GM21367 (cell line): Measurements from ENCODE around the gene AGL.
A peak's percentile ranks its signal among the peaks of the same experiment; 100 is the strongest.
"Not testable (repeated sequence)": the region's sequence is repeated elsewhere in the genome, so short reads cannot be mapped to it uniquely, and the experiment has no call there.

Experiments
- ATAC-seq: cut with Tn5 transposase; IDR thresholded peaks from one replicate; pipeline ENCODE4 v1.9.1; 2021; ENCODE audit not compliant: unreplicated experiment

The AGL gene

DNA sequence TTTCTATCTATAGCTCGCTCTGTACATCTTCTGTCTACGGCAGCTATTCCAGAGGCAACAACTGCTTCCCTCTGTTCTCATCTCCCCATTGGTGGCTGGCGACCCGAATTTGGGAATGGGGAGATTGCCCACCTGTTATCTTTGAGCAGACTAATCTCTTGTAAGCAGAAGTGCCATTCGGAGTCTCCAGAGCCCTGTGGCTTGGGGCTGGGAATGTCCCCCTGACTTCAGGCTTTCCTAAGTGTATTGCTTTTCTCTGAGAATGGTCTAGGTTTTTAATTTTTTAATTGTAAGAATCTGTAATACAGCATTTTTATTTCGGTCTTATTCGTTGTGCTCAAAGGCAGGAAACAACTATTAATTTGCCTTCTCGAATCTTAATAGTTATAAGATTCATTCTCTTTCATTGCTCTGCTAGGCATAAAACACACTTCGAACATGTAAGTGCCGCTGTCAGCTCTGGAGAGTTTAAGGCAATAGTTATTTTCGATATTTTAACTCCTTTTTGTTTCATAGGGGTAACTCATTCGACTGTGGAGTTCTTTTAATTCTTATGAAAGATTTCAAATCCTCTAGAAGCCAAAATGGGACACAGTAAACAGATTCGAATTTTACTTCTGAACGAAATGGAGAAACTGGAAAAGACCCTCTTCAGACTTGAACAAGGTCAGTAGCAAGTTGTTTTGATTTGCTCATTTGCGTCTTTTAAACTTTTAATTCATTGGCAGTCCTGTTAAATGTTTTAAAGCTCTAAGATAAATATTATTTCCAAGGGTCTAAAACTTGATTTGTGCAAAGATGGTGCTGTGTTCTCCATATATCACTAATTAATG lies 514 bp downstream of the AGL start:
- peak; percentile 15 for ATAC-seq

GRCh38 chr1:99851850-99852454 lies 1.8 kb downstream of the AGL start:
- ATAC-seq = no peak

GRCh38 chr1:99852648-99853047 lies 2.5 kb downstream of the AGL start:
- ATAC-seq = no peak

- no peak for ATAC-seq
These were observed 5.8 kb downstream of the AGL start for GRCh38 chr1:99855914-99856450.

- ATAC-seq = not testable (repeated sequence)
These were observed 6.9 kb downstream of the AGL start for GRCh38 chr1:99857041-99857440.

- ATAC-seq = no peak
These were observed 8.1 kb downstream of the AGL start for GRCh38 chr1:99858286-99858685.

DNA sequence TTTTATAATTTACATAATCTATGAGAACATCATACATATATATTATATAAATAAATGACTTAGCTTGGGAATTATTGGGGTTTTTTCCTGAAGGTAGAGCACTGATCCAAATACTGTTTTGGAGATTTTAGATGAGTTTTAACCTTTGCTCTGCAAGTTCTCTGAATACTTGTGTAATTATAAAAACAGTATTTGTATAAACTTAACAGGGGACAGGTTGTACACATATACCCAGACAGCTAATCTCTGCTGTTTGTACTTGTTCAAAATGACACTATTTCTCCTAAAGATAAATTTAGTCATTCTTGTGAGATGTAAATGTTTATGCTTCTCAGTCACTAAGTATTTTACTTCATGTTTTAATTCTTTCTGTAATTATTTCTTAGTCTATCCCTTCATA lies 8.7 kb downstream of the AGL start:
- ATAC-seq = no peak

GRCh38 chr1:99860703-99861102 lies 10.5 kb downstream of the AGL start:
- no peak for ATAC-seq

- ATAC-seq = no peak
These were observed 17.5 kb downstream of the AGL start for GRCh38 chr1:99867682-99868081.

GRCh38 chr1:99869304-99869703 lies 19.1 kb downstream of the AGL start:
- ATAC-seq = no peak

DNA sequence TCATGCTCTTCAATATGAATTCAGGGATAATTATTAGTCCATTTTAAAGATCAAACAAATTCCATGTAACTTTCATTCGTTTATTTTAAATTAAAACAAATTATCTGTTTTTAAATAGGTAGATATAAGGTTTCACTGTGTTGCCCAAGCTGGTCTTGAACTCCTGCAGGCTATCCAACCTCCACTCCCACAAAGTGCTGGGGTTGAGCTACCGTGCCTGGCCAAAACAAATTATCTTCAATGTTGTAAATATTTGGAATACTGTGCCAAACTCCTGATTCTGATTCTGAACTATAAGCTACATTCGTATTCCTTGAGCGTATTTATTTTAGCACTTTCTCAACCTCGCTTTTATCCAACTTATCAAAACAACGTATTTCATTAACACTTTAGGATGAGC lies 19.6 kb downstream of the AGL start:
- no peak for ATAC-seq

DNA sequence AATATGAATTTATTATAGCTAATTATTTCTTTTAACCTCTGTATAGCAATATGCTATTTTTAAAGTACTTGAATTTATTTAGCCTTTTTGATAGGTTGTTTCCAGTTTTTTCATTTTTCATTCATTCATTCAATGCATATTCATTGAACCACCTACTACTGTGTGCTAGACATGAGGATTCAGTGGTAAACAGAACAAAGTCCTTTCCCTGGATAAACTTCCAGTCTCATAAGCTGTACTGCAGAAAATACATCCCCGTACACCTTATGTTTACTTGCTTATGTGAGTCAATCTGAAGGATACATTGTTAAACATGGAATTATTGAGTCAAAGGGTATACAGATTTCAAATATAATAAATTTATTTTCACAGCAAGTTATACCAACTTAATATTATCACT lies 21.9 kb downstream of the AGL start:
- no peak for ATAC-seq

DNA sequence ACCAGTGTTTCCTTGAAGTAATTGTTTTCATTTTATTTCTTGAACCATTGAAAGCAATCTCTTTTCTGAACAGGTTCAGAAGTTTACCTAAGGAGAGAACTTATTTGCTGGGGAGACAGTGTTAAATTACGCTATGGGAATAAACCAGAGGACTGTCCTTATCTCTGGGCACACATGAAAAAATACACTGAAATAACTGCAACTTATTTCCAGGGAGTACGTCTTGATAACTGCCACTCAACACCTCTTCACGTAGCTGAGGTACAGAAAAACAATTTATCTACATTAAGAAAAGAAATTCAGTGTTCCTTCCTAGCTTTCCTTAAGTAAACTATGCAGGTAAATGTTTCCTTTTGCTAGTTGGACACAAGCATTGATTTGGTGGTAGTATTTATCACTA lies 27.4 kb downstream of the AGL start:
- no peak for ATAC-seq

DNA sequence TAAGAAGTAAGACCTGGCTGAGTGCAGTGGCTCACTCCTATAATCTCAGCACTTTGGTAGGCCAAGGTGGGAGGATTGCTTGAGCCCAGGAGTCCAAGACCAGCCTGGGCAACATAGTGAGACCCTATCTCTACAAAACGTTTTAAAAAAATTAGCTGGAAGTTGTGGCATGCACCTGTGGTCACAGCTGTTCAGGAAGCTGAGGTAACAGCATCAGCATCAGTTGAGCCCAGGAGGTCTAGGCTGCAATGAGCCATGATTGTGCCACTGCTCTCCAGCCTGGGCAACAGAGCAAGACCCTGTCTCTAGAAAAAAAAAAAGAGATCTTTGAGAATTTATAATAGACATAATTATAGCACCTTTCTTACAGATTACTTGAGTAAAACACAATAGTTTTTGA lies 36.0 kb downstream of the AGL start:
- ATAC-seq = no peak

- no peak for ATAC-seq
These were observed 36.7 kb downstream of the AGL start for GRCh38 chr1:99886841-99887240.

DNA sequence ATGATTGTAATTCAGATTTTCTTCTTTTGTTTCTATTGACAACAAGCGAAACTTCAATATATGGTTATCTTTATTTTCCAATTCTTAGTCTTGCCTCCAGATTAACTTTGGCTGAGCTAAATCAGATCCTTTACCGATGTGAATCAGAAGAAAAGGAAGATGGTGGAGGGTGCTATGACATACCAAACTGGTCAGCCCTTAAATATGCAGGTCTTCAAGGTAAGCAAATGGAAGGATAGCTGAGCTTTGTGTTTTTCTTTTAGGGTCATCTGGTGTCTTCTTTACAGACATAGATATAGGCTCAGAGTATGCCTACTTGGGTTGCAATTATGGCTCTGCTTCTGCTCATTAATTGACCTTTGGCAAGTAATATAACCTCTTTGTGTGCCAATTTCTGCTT lies 37.7 kb downstream of the AGL start:
- no peak for ATAC-seq

- no peak for ATAC-seq
These were observed 41.8 kb downstream of the AGL start for GRCh38 chr1:99891997-99892396.

- not testable (repeated sequence) for ATAC-seq
These were observed 53.1 kb downstream of the AGL start for GRCh38 chr1:99903278-99903677.

- ATAC-seq = no peak
These were observed 56.4 kb downstream of the AGL start for GRCh38 chr1:99906535-99906934.

- ATAC-seq = no peak
These were observed 67.1 kb downstream of the AGL start for GRCh38 chr1:99917214-99917613.

- ATAC-seq = no peak
These were observed 69.1 kb downstream of the AGL start for GRCh38 chr1:99919220-99919619.

DNA sequence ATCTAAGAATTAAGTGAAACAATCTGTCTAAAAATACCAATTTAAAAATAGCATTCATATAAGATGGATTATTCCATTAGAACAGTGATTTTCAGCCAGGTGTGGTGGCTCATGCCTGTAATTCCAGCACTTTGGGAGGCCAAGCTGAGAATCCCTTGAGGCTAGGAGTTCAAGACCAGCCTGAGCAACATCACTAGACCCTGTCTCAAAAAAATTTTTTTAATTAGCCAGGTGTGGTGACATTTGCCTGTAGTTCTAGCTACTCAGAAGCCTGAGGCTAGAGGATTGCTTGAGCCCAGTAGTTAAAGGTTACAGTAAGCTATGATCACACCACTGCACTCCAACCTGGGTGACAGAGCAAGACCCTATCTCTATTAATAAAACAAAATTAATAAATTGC lies 84.6 kb downstream of the AGL start:
- no peak for ATAC-seq
